GM19468 (cell line): ENCODE data around the gene TGFBI.
"Not testable (repeated sequence)": the region's sequence is repeated elsewhere in the genome, so short reads cannot be mapped to it uniquely, and the experiment has no call there.

Experiments used
- ATAC-seq: cut with Tn5 transposase; IDR thresholded peaks from one replicate; pipeline ENCODE4 v1.9.1; 2021; ENCODE audit warnings: mild to moderate bottlenecking, moderate library complexity, moderate number of reproducible peaks; ENCODE audit not compliant: unreplicated experiment; ENCODE audit errors: extremely low read depth

The TGFBI gene

GRCh38 chr5:136042665-136043121 is 13.9 kb downstream of the TGFBI start:
- no peak for ATAC-seq

DNA sequence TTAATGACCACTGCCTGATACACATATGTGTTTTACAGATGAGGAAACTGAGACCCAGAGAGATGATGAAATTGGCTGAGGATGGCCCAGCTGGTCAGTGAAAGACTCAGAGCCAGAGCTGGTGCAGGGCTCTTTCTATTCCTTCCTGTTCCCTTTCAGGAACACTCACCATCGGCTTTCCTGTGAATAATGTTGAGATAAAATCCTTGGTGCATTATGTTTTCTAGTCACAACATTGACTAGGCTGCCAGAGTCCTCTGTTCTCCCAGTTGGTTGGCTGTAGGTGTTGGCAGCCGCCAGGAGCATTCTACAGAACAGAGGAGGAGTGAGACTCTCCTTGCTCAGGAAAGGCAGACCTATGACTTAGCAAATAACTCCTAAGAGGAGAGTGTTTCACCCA is 14.8 kb downstream of the TGFBI start:
- ATAC-seq, result no peak

DNA sequence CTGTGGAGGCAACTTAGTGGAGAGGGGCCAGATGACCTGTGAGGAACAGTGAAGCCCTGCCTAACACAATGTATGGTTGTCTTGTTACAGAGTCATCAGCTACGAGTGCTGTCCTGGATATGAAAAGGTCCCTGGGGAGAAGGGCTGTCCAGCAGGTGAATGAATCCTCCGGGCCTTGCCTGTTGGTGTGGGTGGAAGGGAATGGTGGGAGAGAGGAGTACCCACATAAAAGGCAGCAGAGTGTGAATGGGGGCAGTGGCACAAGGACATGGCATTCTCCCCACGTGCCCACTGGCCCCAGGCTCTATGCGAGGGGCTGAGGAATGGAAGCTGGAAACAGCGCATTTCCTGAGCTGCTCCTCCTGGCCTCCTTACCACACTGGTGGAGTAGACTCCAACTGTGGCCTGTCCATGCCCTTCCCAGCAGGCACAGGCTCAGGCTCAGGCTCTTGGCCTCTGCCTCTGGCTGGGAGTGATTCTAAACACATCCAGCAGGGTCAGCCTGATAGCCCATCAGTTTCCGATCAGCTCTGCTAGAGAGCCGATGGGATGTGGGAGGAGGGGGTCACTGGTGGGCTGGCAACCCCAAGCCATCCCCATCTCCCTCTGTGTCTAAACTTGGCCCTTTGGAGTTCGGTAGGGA is 15.3 kb downstream of the TGFBI start:
- no peak for ATAC-seq

GRCh38 chr5:136045026-136045425 is 16.2 kb downstream of the TGFBI start:
- not testable (repeated sequence) for ATAC-seq

DNA sequence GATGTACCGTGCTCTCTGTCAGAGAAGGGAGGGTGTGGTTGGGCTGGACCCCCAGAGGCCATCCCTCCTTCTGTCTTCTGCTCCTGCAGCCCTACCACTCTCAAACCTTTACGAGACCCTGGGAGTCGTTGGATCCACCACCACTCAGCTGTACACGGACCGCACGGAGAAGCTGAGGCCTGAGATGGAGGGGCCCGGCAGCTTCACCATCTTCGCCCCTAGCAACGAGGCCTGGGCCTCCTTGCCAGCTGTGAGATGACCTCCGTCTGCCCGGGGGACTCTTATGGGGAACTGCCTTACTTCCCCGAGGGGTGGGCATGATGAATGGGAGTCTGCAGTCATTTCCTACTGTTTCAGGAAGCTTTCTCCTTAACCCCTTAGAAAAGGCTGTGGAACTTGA is 17.5 kb downstream of the TGFBI start:
- no peak for ATAC-seq

GRCh38 chr5:136047858-136048257 is 19.1 kb downstream of the TGFBI start:
- no peak for ATAC-seq

DNA sequence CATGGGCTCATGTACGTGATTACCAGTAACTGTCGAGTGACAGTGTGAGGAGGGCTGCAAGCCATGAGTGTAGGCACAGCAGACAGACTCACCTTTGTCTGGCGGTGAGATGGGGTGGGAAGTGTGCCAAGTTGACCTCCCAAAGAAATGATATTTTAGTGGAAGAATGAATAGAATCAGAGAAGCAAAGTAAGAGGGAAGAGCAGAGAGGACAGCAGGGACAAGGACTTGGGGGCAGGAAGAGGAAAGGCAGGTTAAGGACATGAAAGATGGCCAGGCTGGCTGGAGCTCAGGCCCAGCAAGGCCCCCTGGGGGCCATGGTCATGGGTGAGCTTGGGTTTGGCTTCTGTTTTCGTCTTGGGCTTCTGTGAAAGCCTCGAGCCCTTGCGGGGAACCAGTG is 20.2 kb downstream of the TGFBI start:
- no peak for ATAC-seq

GRCh38 chr5:136051486-136052220 is 22.9 kb downstream of the TGFBI start:
- ATAC-seq, result no peak

- no peak for ATAC-seq
Observed at GRCh38 chr5:136052692-136053335, 24.0 kb downstream of the TGFBI start.

DNA sequence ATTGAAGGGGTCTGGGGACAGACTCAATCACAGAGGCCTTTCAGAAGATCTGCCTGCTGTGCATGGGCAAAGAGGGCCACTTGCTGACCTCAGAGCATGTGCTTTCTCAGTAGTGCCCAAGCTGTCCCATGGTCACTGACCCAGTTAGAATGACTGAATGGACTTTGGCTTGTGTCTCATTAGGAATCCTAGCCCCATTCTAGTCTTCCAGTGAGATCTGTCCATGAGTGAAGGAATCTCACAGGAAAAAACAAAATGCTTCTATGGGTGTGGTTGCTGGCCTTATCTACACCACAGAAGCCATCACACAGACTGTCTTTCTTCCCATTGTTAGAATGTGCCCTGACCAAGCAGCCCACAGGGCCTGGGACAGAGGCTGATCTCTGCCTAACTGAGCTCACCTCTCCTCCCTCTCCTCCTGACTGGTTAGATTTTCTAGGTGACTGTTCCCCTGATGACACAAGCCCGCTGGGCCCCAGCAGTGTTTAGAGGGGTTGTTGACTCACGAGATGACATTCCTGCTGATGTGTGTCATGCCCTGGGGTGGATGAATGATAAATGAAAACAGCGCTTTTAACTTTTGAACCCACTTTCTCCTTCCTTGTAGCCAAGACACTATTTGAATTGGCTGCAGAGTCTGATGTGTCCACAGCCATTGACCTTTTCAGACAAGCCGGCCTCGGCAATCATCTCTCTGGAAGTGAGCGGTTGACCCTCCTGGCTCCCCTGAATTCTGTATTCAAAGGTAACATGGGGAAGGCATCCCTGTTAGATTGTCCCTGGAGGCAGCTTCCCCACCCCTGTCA is 24.8 kb downstream of the TGFBI start:
- ATAC-seq, result no peak

GRCh38 chr5:136054142-136055019 is 25.6 kb downstream of the TGFBI start:
- no peak for ATAC-seq

DNA sequence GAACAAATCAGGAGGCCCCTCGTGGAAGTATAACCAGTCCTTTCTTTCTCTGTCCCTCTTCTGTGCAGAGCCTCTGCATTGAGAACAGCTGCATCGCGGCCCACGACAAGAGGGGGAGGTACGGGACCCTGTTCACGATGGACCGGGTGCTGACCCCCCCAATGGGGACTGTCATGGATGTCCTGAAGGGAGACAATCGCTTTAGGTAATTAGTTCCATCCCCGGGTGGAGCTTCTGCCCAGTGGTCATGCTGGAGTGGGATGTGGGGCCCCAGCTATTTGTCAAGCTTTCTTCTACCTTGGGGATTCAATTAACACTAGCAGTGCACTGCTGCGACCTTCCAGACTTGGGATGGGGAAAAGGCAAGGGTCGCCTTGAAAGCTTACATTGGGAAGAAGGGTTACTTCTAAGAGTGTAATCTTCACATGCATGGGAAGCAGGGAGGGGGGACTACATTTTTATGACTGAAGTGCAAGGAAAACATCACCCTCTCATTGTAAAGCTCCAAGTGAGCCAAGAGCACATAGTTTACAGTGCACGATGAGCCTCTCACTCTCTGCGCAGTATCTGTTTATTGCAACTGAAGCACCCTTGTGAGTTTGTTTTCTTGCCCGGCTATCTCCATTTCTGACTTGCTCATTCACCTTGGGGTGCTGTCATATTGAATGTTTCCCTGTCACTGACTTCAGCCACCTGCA is 27.0 kb downstream of the TGFBI start:
- no peak for ATAC-seq

- no peak for ATAC-seq
Observed at GRCh38 chr5:136056336-136056735, 27.5 kb downstream of the TGFBI start.

DNA sequence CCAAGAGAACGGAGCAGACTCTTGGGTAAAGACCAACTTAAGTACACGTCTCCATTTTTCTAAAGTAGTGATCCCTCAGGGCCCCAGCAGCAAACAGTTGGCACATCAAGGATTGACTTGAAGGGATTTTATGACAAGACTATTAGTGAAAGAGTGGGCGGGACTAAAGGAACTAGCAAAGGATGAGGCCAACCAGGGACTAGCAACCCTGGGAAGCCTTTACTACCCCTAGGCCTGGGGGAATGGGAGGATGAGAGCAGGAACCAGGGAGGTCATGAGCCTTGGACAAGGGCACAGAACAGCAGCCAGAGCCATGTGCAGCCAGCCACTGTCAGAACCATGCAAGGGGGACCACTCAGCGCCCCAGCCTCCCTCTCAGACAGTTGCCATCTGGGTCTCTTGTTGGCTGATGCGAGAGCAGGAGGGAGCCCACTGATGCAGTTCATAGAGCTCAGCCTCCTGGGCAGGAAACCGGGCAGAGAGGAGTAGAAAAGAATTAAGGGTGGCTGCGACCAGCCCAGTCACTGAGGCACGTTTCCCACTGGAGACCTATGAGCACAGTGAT is 28.1 kb downstream of the TGFBI start:
- no peak for ATAC-seq

GRCh38 chr5:136057401-136058038 is 28.7 kb downstream of the TGFBI start:
- ATAC-seq, result no peak

- ATAC-seq, result no peak
Observed at GRCh38 chr5:136058039-136058971, 29.5 kb downstream of the TGFBI start.

- no peak for ATAC-seq
Observed at GRCh38 chr5:136058972-136059354, 30.2 kb downstream of the TGFBI start.
